Tongue (tissue), 2 donors: ENCODE data around the gene NT5C3B. TPM values are rescaled to one million over a fixed set of nuclear protein-coding genes. Genes with fewer than 3 reads are reported as not detected.
"Not testable (repeated sequence)": the region's sequence is repeated elsewhere in the genome, so short reads cannot be mapped to it uniquely, and the experiment has no call there.

ENCODE experiments used
- DNase-seq: peaks from one replicate; pipeline ENCODE4 v3.0.0-alpha.2; 2015
- total RNA-seq: library from RNA; depleted of rRNA; stranded (reverse); fragments of >200 nt; gene quantifications from one replicate; pipeline ENCODE4 v1.2.3, GENCODE V29; 2014

The NT5C3B gene
- total RNA-seq, 1 donor from 2014 or later: 42.7 TPM

DNA sequence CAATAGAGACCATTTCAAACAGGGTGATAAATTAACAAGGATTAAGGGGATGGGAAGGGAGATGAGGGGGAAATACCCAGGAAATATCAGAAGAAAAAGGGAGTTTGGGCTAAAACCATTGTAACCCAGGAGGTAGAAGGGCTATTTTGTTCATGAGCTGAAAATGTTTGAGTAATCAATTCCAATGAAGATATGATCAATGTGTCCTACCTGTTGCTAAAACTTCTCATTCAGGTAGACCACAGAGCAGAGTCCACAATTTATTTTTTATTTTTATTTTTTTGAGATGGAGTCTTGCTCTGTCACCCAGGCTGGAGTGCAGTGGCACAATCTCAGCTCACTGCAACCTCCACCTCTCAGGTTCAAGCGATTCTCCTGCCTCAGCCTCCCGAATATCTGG is 3.4 kb upstream of the NT5C3B start:
- not testable (repeated sequence) for DNase-seq

DNA sequence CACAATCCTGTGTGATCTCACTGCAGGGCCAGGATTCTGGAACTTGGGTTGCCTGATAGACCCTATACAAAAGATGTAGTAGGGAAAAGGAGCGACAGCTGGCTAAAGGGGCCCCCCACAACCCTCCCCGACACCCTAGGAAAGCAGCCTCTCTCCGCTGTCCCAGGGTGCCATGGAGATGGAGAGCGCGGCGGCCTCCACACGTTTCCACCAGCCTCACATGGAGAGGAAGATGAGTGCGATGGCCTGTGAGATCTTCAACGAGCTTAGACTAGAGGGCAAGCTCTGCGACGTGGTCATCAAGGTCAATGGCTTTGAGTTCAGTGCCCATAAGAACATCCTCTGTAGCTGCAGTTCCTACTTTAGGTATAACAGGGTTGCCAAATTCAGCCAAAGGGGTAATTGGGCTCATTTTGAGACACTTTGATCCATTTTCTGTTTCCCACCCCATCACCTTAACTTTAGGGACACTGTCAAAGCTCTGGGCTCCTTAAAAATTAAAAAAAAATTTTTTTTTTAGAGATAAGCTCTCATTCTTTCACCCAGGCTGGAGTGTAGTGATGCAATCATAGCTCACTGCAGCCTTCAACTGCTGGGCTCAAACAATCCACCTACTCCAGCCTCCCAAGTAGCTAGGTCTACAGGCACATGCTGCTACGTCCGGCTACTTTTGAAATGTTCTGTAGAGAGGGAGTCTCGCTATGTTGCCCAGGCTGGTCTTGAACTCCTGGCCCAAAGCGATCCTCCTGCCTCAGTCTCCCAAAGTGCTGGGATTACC is 1.9 kb upstream of the NT5C3B start, which contains the start of gene KLHL10:
Gene KLHL10, plus strand, starts transcription at position 65 of the 778 bp plus-strand sequence. Its CDS starts 108 bp downstream, at position 173.
- DNase-seq: no peak

DNA sequence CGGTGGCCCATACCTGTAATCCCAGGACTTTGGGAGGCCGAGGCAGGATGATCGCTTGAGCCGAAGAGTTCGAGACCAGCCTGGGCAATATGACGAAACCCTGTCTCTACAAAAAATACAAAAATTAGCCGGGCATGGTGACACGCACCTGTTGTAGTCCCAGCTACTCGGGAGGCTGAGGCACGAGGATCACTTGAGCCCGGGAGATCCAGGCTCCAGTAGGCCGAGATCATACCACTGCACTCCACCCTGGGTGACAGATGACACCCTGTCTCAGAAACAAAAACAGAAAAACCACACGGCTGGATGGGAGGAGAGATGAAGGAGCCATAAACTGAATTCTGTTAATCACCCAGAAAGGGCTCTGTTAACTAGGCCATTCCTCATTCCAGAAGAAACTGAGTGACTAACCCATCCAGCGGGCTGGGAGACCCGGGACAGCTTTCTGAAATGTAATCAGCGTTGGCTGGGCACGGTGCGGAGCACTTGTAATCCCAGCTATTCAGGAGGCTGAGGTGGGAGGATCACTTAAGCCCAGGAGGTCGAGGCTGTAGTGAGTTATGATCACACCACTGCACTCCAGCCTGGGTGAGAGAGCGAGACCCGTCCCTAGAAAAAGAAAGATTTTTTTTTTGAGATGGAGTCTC is 641 bp upstream of the NT5C3B start:
- no peak for DNase-seq

DNA sequence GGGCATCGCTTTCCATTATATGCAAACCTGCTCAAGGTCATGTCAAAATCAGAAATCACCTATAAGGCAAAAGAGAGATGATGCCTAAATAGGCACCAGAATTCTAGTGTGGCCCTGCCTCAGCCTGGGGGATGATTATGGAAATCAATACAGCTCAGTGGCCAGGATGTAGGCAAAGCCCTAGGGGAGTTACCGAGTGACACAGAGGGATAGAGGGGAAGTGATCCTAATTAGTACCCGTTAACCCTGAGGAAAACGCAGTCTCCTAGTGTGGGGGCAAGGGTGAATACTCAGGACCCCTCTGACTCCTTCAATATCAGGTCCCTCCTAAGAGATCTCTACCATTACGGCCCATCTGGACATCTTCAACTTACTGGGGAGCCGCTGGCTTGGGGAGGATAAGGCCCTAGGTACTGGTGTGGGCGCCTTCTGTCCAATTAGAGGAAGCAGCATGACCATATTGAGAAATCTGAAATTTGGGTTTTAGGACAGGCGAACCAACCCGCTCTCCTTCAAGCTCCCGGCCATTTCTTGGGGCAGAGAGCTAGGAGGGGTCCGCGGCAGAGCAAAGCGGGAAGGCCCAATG is 725 bp downstream of the NT5C3B start:
- DNase-seq: peak; percentile 24

DNA sequence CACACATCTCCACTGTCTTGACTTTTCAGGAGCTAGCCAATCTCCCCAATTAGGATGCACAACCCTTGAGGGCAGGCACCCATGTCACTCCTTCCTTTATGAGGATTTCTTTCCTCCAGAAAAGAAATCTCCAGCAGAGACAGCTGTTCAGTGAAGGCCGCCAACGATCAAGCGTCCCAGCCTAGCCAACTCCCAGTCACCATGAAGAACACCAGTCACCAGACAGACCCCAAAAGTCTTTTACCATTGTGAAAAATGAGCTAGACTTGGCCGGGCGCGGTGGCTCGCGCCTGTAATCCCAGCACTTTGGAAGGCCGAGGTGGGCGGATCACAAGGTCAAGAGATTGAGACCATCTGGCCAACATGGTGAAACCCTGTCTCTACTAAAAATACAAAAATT is 6.1 kb downstream of the NT5C3B start:
- not testable (repeated sequence) for DNase-seq

DNA sequence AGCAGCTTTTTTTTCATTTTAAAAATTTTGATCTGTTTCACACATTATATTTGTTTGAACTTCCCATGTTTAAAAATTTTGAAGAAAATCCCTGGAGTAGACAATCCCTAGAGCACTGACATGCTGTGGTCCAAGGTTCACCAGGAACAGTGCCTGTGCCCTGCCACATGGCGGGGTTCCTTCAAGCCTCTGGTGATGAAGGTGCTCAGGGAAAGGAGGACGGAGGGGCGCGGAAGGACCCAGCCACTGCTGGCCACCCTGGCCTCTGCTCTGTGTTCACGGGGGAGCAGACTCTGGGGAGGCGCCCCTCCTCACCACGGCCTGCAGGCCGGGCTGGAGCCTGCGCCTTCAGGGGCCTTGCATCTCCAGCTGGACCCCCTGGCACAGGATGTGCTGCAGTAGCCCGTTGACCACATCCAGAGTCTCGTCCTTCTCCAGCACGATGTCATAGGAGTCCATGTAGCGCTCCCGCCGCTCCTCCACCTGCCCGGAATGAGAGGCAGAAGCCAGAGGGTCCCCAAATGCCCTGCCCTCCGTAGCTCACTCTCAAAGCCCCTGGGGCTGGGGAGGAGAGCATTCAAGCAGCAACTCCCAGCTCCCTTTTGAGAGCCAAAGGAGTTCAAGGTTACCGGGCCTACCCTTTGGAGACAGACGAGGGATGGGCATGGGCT is 10.7 kb downstream of the NT5C3B start:
- no peak for DNase-seq

DNA sequence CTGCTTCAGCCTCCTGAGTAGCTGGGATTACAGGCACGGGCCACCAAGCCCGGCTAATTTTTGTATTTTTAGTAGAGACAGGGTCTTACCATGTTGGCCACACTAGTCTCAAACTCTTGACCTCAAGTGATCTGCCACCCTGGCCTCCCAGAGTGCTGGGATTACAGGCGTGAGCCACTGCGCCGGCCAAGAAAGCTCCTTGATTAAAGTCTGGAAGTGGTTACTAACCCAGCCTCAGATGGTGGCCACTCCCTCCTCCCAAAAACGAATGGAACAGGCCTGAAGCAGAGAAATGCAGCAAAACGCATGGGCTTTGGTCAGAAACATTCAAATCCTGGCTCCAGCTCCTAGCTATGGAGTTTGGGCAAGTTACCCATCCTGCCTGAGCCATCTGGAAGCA is 11.9 kb downstream of the NT5C3B start:
- no peak for DNase-seq

DNA sequence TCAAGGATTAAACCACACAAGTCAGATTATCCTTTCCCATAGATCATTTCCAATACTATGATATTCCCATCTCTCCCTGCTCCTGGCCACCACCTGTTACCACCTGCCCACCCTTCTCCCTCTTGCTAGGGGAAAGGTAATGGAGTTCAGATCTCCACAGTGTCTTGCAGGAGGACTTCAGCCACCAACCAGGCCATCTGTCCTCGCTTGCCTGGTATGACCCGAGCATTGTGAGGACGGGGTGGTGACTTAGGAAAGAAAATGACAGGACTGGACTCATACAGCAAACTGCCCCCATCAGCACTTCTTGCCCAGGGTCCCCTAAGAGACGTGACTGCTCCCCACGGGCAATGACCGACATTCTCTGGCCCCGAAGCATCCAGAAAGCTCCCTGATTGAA is 12.5 kb downstream of the NT5C3B start:
- DNase-seq: no peak

DNA sequence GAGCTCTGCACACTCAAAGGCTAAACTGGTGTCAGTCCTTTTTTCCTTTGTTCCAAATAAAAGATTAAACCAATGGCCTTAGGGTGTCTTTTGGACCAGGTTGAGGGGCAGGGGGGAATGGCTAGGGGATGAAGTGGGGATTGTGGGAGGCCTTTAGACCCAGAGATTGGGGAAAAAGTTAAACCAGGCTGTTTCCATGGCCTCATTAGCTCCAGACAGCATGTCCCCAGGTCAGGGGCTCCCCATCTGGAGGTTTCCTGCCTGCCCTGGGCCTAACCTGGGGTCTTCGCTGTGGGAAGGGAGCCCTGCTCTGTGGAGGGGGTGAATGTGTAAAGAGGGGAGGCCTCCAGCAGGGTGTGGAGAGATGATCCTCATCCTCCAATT is 12.9 kb downstream of the NT5C3B start:
- no peak for DNase-seq

DNA sequence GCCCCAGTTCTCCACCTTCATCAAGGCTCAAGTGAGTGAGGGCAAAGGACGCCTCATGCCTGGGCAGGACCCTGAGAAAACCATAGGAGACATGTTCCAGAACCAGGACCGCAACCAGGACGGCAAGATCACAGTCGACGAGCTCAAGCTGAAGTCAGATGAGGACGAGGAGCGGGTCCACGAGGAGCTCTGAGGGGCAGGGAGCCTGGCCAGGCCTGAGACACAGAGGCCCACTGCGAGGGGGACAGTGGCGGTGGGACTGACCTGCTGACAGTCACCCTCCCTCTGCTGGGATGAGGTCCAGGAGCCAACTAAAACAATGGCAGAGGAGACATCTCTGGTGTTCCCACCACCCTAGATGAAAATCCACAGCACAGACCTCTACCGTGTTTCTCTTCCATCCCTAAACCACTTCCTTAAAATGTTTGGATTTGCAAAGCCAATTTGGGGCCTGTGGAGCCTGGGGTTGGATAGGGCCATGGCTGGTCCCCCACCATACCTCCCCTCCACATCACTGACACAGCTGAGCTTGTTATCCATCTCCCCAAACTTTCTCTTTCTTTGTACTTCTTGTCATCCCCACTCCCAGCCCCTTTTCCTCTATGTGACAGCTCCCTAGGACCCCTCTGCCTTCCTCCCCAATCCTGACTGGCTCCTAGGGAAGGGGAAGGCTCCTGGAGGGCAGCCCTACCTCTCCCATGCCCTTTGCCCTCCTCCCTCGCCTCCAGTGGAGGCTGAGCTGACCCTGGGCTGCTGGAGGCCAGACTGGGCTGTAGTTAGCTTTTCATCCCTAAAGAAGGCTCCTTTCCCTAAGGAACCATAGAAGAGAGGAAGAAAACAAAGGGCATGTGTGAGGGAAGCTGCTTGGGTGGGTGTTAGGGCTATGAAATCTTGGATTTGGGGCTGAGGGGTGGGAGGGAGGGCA is 13.6 kb downstream of the NT5C3B start:
- DNase-seq: no peak

DNA sequence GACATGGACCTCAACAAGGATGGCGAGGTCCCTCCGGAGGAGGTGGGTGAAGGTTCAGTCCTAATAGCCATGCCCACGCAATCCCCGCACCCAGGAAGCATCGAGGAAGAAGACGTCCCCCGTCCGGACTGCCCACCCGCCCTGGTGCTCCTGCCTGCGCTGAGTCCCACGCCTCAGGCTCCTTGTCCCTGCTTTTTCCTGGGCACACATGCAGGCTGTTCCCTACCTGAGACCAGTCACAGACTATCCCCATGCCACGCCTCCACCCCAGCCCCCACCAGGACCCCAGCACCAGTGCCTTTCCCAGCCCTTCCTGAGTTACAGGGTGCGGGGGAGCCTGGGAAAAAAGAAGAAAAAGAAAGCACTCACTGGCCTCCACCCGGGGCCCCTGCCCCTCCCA is 14.3 kb downstream of the NT5C3B start:
- no peak for DNase-seq

DNA sequence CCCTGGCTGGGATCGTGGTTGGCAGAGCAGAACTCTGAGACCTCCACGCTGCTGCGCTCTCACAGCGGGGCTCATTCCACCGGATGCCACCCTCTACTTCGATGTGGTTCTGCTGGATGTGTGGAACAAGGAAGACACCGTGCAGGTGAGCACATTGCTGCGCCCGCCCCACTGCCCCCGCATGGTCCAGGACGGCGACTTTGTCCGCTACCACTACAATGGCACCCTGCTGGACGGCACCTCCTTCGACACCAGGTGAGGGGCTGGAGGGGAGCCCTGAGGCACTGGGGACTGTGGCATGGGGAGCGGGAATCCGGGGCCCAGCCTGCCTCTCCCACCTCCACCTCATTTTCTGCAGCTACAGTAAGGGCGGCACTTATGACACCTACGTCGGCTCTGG is 18.0 kb downstream of the NT5C3B start:
- DNase-seq: no peak

DNA sequence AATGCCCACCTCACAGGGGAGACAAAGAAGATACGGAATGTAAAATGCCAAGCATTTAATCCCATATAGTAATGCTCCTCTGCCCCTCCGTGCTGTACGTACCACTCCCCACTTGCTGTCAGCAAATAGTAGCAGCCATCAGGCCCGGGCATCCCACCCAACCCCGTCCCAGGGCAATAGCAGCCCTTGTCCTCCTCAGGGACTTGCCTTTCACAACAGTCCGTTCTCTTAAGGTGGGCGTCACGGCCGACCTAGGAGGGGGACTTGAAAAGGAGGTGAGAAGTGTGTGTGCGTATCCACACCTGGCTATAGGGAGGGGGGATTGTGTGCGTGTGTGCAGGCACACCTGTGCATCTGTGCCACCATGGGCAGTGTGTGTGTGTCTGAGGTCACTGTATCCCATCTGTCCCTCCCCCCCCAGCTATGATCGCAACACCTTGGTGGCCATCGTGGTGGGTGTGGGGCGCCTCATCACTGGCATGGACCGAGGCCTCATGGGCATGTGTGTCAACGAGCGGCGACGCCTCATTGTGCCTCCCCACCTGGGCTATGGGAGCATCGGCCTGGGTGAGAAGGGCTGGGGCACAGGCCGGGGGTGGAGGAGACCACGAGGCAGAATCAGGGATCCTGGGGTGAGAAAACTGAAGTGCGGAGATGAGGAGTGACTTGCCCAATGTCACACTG is 19.3 kb downstream of the NT5C3B start:
- DNase-seq: no peak

DNA sequence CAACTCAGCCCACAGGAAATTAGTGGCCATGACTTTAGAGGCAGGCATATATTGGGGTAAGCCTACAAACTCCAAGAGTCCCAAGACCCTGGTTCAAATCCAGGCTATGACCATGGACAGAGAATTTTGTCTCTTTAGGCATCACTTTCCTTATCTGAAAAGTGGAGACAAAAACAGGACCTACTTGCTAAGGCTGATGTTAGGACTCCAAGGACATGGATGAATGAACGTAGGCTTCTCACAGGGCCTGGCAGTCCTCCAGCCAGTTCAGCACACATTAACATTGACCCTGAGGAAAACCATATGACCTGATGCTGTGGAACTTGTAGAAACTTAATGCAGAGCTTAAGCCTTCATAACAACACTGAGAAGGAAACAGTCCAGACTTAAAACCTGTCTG is 21.8 kb downstream of the NT5C3B start:
- DNase-seq: no peak

DNA sequence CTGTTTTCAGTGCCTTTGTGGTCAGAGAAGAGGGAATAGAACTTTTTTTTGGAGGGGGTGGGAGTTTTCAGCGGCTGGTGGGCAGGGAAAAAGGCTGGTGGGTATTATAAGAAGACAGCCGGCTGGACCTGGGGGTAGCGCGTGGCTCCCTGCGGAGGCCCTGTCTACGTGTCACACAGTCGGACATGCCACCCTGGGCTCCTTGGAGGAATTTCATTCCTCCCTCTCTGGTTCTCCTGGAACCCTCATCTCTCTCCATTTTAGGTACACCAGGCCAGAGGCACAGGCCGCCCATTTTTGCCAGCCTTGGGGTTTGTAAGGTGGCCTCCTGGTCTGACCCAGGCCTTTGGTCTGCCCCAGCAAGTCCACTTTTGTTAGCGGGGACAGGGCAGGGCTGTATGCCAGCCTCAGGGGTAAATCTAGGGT is 22.3 kb downstream of the NT5C3B start:
- no peak for DNase-seq

DNA sequence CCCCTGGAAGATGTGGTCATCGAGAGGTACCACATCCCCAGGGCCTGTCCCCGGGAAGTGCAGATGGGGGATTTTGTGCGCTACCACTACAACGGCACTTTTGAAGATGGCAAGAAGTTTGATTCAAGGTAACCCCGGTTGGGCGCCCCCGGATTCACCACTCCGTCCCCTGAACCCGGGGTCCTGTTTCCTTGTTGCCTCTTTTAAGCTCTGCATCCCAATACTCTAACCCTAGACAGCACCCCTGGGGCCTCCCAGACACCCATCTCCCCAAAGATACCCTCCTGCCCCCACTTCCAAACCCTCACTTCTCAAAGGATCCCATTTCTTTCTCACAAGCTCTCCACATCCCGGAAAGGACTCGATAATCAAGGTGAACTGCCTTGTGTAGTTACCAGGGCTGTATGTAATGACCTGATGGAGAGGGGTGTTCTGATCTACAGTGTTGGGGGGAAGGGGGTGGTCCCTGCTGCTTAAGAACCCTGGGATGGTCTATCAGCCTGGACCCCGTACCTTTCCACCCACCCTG is 22.8 kb downstream of the NT5C3B start:
- DNase-seq: no peak

DNA sequence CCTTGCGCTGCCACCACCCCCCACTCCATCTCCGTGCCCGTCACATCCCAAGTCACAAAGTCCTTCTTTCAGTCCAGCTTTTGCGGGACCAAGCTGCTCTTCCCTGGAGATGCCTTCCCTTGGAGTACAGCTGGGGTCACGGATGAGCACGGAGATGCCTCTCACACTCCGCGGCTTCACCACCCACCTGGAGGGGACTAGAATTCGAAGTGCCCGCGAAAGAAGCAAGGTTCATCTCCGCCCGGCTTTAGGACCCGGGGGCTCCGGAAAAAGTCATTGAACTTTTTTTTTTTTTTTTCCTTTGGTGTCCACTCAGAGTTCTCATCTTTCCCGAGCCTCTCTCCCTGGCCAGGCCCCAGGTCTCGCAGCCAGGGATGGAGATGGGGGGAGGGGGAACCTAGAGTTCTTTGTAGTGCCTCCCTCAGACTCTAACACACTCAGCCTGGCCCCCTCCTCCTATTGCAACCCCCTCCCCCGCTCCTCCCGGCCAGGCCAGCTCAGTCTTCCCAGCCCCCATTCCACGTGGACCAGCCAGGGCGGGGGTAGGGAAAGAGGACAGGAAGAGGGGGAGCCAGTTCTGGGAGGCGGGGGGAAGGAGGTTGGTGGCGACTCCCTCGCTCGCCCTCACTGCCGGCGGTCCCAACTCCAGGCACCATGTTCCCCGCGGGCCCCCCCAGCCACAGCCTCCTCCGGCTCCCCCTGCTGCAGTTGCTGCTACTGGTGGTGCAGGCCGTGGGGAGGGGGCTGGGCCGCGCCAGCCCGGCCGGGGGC is 23.5 kb downstream of the NT5C3B start, which contains the start of gene FKBP10:
Gene FKBP10, plus strand, starts transcription at position 624 of the 771 bp plus-strand sequence. Its CDS starts 31 bp downstream, at position 655.
- peak; percentile 94 for DNase-seq

DNA sequence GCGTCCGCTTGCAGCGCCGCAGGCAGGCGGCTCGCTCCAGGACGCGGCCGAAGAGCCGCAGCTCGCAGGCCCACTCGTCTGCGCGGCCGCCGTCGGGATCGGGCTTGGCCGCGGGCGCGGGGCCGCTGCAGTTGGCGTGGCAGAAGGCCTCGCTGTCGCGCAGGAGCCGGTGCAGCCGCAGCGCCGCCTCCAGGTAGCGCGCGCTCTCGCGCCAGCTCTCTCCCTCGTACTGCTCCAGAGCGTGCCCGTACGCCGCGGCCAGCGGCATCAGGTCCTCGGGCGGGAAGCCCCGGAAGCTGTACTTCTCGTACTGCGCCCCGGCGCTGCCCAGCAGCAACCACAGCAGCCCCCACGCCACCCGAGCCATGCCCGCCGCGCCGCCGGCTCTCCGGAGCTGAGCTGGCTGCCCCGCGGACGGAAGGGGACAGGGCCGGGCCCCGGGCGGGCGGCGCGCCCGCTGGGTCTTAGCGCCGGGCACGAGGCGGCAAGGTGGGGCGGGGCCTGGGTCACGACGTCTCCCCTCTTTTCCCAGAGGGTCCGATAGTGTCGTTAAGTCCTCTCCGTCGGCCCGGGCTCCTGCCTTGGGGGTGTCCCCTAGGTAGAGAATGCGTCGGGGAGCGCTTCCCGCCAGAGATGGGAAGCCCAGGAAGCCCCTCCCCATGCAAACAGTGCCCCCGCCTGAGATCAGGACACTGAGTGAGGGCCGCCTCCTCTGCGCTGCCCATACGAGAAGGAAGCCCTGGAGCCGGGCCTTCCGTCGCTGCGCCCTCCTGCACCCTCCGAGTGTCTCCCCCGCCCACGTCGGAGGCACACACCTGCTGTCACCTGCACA is 24.3 kb downstream of the NT5C3B start, which contains the start of gene P3H4:
Gene P3H4, minus strand, starts transcription at position 401 of the 832 bp plus-strand sequence. Its CDS starts 34 bp downstream, at position 367.
- DNase-seq: peak; percentile 88
